Hepatocyte (in vitro differentiated cells): ENCODE data around the gene GPC5. TPM values are rescaled to one million over a fixed set of nuclear protein-coding genes. Genes with fewer than 3 reads are reported as not detected.

Experiments used
- DNase-seq: peaks from one replicate; pipeline ENCODE4 v3.0.0-alpha.2; 2016; ENCODE audit warnings: low spot score
- H2AFZ ChIP-seq: fragments of 200-600 bp; sonication (generic); 2 replicates; pipeline ENCODE4 v1.6.0; 2016; ENCODE audit warnings: antibody characterized with exemption, mild to moderate bottlenecking
- H3K27ac ChIP-seq: fragments of 200-600 bp; sonication (generic); 2 replicates; pipeline ENCODE4 v1.5.1; 2016; ENCODE audit warnings: mild to moderate bottlenecking
- H3K27me3 ChIP-seq: fragments of 200-600 bp; sonication (generic); 2 replicates; pipeline ENCODE4 v1.6.1; 2016
- H3K36me3 ChIP-seq: fragments of 200-600 bp; sonication (generic); replicated peaks from 2 replicates; pipeline ENCODE4 v1.5.1; 2016; ENCODE audit warnings: low read depth; ENCODE audit not compliant: insufficient read depth
- H3K4me1 ChIP-seq: fragments of 200-600 bp; sonication (generic); 2 replicates; pipeline ENCODE4 v1.5.1; 2016; ENCODE audit warnings: mild to moderate bottlenecking, moderate library complexity; ENCODE audit not compliant: insufficient read depth
- H3K4me2 ChIP-seq: fragments of 200-600 bp; sonication (generic); 2 replicates; pipeline ENCODE4 v1.6.0; 2016
- H3K4me3 ChIP-seq: fragments of 200-600 bp; sonication (generic); 2 replicates; pipeline ENCODE4 v1.5.1; 2016; ENCODE audit warnings: mild to moderate bottlenecking
- H3K79me2 ChIP-seq: fragments of 200-600 bp; sonication (generic); 2 replicates; pipeline ENCODE4 v1.6.0; 2017; ENCODE audit warnings: mild to moderate bottlenecking
- H3K9me2 ChIP-seq: fragments of 200-600 bp; sonication (generic); replicated peaks from 2 replicates; pipeline ENCODE4 v1.6.0; 2017; ENCODE audit warnings: mild to moderate bottlenecking; ENCODE audit not compliant: insufficient read depth
- H3K9me3 ChIP-seq: fragments of 200-600 bp; sonication (generic); 2 replicates; pipeline ENCODE4 v1.5.1; 2016; ENCODE audit warnings: low read depth, mild to moderate bottlenecking
- H4K20me1 ChIP-seq: fragments of 200-600 bp; sonication (generic); 2 replicates; pipeline ENCODE4 v1.6.0; 2016; ENCODE audit warnings: mild to moderate bottlenecking; ENCODE audit not compliant: insufficient read depth, poor library complexity, severe bottlenecking
- CTCF ChIP-seq: fragments of 200-600 bp; sonication (generic); IDR thresholded peaks from 2 replicates; pipeline ENCODE4 v1.5.1; 2016; ENCODE audit warnings: antibody characterized with exemption, mild to moderate bottlenecking; ENCODE audit not compliant: poor library complexity
- EZH2 ChIP-seq: fragments of 200-600 bp; sonication (generic); IDR thresholded peaks from 2 replicates; pipeline ENCODE4 v1.6.1; 2016; ENCODE audit warnings: antibody characterized with exemption, mild to moderate bottlenecking, borderline replicate concordance
- EZH2phosphoT487 ChIP-seq: fragments of 200-600 bp; sonication (generic); IDR thresholded peaks from one replicate; pipeline ENCODE4 v1.6.1; 2018; ENCODE audit warnings: antibody characterized with exemption, mild to moderate bottlenecking, low read depth, moderate library complexity; ENCODE audit not compliant: unreplicated experiment, severe bottlenecking
- WGBS: methylation state at CpG from one replicate; pipeline ENCODE4 v1.1.6; 2016; ENCODE audit warnings: low lambda C conversion rate; ENCODE audit errors: missing lambda C conversion rate; 5-methylcytosine and 5-hydroxymethylcytosine counted together
- polyA plus RNA-seq: library from polyadenylated mRNA; unstranded; fragments of >200 nt; fragmentation: Nextera tagmentation; extraction: Ambion mirVana; gene quantifications from 2 replicates; pipeline ENCODE4 v1.2.1, GENCODE V29; 2016
- total RNA-seq: library from RNA; depleted of rRNA; stranded (reverse); fragments of >200 nt; gene quantifications from 2 replicates; pipeline ENCODE4 v1.2.3, GENCODE V29; 2014

GPC5 gene
- total and polyA plus RNA-seq, 2 experiments from 2014 or later: 3.9 to 5.4 TPM

DNA sequence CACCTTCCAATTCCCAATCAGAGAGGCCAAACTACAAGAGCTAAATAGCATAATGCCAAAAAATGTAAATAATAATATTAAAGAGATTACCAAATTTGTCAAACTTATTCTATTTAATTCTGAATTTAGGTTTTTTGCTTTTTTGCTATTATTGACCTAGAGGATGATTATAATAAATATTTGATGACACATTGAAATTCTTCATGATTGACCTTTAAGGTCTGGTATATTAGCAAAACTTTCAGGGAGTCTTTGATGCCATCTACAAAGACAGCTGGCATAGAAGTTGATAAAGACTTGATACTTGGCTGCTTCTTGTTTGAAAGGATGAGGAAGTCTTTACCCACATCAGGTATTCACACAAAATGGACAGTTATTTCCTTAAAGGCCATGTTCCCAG is 1168.3 kb downstream of the GPC5 start:
- H3K27me3 ChIP-seq: no peaks in the 10 kb centered on the region
- H3K4me1 ChIP-seq: no peaks in the 10 kb centered on the region
- no peaks in the 10 kb centered on the region for H3K9me2 ChIP-seq
- no peaks in the 10 kb centered on the region for H4K20me1 ChIP-seq
- H3K79me2 ChIP-seq: no peaks in the 10 kb centered on the region
- TF ChIP-seq EZH2phosphoT487 (no peak), CTCF (no peak), EZH2 (no peak)
- H3K27ac ChIP-seq: no peak overlapping the region
- H3K4me2 ChIP-seq: no peak overlapping the region
- no peak overlapping the region for H3K4me3 ChIP-seq
- no peak overlapping the region for H2AFZ ChIP-seq
- no peaks in the 10 kb centered on the region for H3K9me3 ChIP-seq
- H3K36me3 ChIP-seq: no peaks in the 10 kb centered on the region
- no peak for DNase-seq

- Histone ChIP-seq H3K4me1 (no peaks in the 10 kb centered on the region), H3K27me3 (no peaks in the 10 kb centered on the region), H3K9me3 (no peaks in the 10 kb centered on the region), H3K4me3 (no peak overlapping the region), H3K9me2 (no peaks in the 10 kb centered on the region), H4K20me1 (no peaks in the 10 kb centered on the region), H3K27ac (no peak overlapping the region), H3K4me2 (no peak overlapping the region), H3K36me3 (no peaks in the 10 kb centered on the region), H2AFZ (no peak overlapping the region), H3K79me2 (no peaks in the 10 kb centered on the region)
- WGBS: 84% methylated on average over 4 of the region's 4 CpGs
- TF ChIP-seq EZH2 (no peak), CTCF (no peak)
- DNase-seq: no peak
Observed at GRCh38 chr13:92572190-92572589, 1173.8 kb downstream of the GPC5 start.

- Histone ChIP-seq H3K27me3 (no peaks in the 10 kb centered on the region), H3K4me1 (no peaks in the 10 kb centered on the region), H3K36me3 (no peaks in the 10 kb centered on the region), H2AFZ (no peak overlapping the region), H3K79me2 (no peaks in the 10 kb centered on the region), H3K9me2 (no peaks in the 10 kb centered on the region), H3K9me3 (no peaks in the 10 kb centered on the region), H3K4me2 (no peak overlapping the region), H3K27ac (no peak overlapping the region), H3K4me3 (no peak overlapping the region), H4K20me1 (no peaks in the 10 kb centered on the region)
- DNase-seq: peak; percentile 42
- TF ChIP-seq EZH2phosphoT487: no peak
- peak; percentile 38 for TF ChIP-seq CTCF
- WGBS: 66% methylated on average over 10 of the region's 10 CpGs
Observed at GRCh38 chr13:92573467-92574057, 1175.1 kb downstream of the GPC5 start.

DNA sequence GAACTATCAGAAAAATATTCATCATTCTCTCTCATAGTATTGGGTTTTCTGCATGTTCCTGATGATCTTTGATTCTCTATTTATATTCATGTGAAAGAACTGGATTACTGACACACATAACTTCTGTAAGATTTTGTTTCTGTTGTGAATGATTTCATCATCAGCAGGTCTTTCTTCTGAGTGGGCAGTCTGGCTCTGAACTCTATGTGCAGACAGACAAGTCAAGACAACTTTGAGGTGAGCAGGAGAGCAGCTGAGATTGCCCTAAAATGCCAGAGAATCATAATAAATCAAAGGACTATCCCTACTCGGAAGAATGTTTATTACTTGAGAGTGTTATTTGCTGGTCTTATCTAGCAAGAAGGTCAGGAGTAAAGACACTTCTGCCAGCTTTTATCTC is 1176.1 kb downstream of the GPC5 start:
- Histone ChIP-seq H3K9me3 (no peaks in the 10 kb centered on the region), H3K4me2 (no peak overlapping the region), H3K27me3 (no peaks in the 10 kb centered on the region), H3K4me3 (no peak overlapping the region), H3K9me2 (no peaks in the 10 kb centered on the region), H3K79me2 (no peaks in the 10 kb centered on the region), H3K36me3 (no peaks in the 10 kb centered on the region), H2AFZ (no peak overlapping the region), H4K20me1 (no peaks in the 10 kb centered on the region), H3K27ac (no peak overlapping the region), H3K4me1 (no peaks in the 10 kb centered on the region)
- no peak for DNase-seq
- no peak for TF ChIP-seq EZH2phosphoT487
- TF ChIP-seq CTCF: no peak
- TF ChIP-seq EZH2: no peak
- WGBS: 46% methylated on average over 1 of the region's 1 CpG
